ENCODE results near the gene PLXDC2.

PLXDC2 gene

DNA sequence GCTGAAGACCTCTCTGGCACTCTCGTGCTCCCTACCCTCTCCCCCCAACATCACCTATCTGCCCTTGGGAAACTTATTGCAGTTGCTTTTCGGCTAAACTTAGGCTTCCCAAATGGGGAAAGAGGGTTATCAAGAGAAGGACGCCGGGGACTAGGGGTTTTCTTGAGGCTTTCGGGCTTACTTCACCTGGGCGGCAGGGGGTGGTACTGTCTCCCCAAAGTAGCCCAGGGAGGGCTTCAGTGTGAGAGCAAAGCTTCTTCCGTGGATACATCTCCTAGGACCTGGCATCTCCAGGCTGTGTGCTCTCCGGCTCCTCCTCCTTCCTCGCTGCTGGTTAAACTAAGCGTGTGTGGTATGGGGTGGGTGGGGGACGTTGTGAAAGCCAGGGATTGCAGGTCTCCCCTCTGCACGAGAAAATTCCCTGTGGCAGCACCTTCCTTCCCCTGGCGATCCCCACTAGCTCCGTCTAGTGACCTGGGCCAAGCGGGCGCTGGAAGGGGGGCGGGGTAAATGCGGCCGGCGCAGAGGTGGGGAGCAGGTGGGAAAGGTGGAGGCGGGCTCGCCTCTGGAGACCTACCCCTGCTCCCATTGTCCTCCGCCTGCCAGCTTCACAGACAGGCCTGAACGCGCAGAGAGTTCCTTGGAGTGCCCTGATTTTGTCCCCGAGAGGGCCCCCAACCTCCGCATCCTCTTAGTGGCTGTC, 1.1 kb downstream of the PLXDC2 start (continued):
- TF ChIP-seq PRDM2 (tag by site-specific recombination; IDR thresholded peaks at IDR 0.05; ENCODE audit: borderline replicate concordance), result no peak
- no peak for TF ChIP-seq ZNF23 (tag by site-specific recombination; IDR thresholded peaks at IDR 0.05; ENCODE audit: borderline replicate concordance)
- TF ChIP-seq HOXD13 (CRISPR knock-in tag; IDR thresholded peaks at IDR 0.05; ENCODE audit: borderline replicate concordance), result no peak
- no peak for TF ChIP-seq MEIS1 (CRISPR knock-in tag; IDR thresholded peaks at IDR 0.05; ENCODE audit: borderline replicate concordance)
- TF ChIP-seq ZBTB49 (tag by site-specific recombination; IDR thresholded peaks at IDR 0.05; ENCODE audit: low read depth), result no peak
- TF ChIP-seq ZBTB44 (tag by site-specific recombination; IDR thresholded peaks at IDR 0.05), result no peak
- TF ChIP-seq ZNF114 (tag by site-specific recombination; IDR thresholded peaks at IDR 0.05), result no peak
- TF ChIP-seq, protein P1, sequence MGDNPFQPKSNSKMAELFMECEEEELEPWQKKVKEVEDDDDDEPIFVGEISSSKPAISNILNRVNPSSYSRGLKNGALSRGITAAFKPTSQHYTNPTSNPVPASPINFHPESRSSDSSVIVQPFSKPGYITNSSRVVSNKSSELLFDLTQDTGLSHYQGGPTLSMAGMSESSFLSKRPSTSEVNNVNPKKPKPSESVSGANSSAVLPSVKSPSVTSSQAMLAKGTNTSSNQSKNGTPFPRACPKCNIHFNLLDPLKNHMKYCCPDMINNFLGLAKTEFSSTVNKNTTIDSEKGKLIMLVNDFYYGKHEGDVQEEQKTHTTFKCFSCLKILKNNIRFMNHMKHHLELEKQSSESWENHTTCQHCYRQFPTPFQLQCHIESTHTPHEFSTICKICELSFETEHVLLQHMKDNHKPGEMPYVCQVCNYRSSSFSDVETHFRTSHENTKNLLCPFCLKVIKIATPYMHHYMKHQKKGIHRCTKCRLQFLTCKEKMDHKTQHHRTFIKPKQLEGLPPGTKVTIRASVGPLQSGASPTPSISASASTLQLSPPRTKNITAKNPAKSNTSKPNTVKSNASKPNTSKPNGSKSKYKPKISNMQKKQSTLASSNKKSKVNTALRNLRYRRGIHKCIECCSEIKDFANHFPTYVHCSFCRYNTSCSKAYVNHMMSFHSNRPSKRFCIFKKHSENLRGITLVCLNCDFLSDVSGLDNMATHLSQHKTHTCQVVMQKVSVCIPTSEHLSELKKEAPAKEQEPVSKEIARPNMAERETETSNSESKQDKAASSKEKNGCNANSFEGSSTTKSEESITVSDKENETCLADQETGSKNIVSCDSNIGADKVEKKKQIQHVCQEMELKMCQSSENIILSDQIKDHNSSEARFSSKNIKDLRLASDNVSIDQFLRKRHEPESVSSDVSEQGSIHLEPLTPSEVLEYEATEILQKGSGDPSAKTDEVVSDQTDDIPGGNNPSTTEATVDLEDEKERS (tag by site-specific recombination; IDR thresholded peaks at IDR 0.05), result no peak
- peak; percentile 63 for TF ChIP-seq ZFHX2 (tag by site-specific recombination; conservative IDR thresholded peaks at IDR 0.05)
- TF ChIP-seq ZNF184 (tag by site-specific recombination; IDR thresholded peaks at IDR 0.05), result no peak
- no peak for TF ChIP-seq ZNF148 (tag by site-specific recombination; IDR thresholded peaks at IDR 0.05; ENCODE audit: borderline replicate concordance)
- no peak for TF ChIP-seq PRDM4 (tag by site-specific recombination; IDR thresholded peaks at IDR 0.05)
- no peak for TF ChIP-seq ZNF350 (tag by site-specific recombination; IDR thresholded peaks at IDR 0.05)
- TF ChIP-seq, protein P2, sequence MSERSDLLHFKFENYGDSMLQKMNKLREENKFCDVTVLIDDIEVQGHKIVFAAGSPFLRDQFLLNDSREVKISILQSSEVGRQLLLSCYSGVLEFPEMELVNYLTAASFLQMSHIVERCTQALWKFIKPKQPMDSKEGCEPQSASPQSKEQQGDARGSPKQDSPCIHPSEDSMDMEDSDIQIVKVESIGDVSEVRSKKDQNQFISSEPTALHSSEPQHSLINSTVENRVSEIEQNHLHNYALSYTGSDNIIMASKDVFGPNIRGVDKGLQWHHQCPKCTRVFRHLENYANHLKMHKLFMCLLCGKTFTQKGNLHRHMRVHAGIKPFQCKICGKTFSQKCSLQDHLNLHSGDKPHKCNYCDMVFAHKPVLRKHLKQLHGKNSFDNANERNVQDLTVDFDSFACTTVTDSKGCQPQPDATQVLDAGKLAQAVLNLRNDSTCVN (tag by site-specific recombination; optimal IDR thresholded peaks at IDR 0.05), result peak; percentile 20
- TF ChIP-seq ZNF514 (tag by site-specific recombination; IDR thresholded peaks at IDR 0.05), result no peak
- TF ChIP-seq ZNF623 (tag by site-specific recombination; IDR thresholded peaks at IDR 0.05), result no peak
- TF ChIP-seq ZNF391 (tag by site-specific recombination; IDR thresholded peaks at IDR 0.05; ENCODE audit: borderline replicate concordance, low read depth), result no peak
- TF ChIP-seq KLF8 (tag by site-specific recombination; IDR thresholded peaks at IDR 0.05), result no peak
- TF ChIP-seq ZNF10 (tag by site-specific recombination; IDR thresholded peaks at IDR 0.05), result no peak
